Neural cell (in vitro differentiated cells): ENCODE measurements around the gene CNTNAP2. TPM values are rescaled to one million over a fixed set of nuclear protein-coding genes. Genes with fewer than 3 reads are reported as not detected.

ENCODE experiments used
- H2AFZ ChIP-seq: fragments of 200-600, 300-800 bp; sonication (generic), shearing (Covaris generic); 2 replicates; pipeline ENCODE4 v1.6.0; 2014; ENCODE audit warnings: low read depth, mild to moderate bottlenecking, antibody characterized with exemption, low read length, moderate library complexity
- H3F3A ChIP-seq: fragments of 200-600 bp; shearing (Covaris generic); 2 replicates; pipeline ENCODE4 v1.6.1; 2016; ENCODE audit warnings: mild to moderate bottlenecking, moderate library complexity, mixed read lengths, antibody characterized with exemption, low read length; ENCODE audit not compliant: insufficient read depth, poor library complexity, severe bottlenecking
- H3K27ac ChIP-seq: fragments of 200-600, 300-800 bp; sonication (generic), shearing (Covaris generic); 2 replicates; pipeline ENCODE4 v1.5.1; 2014; ENCODE audit warnings: mild to moderate bottlenecking, low read length, moderate library complexity
- H3K27me3 ChIP-seq: fragments of 300-800, 200-600 bp; sonication (generic), shearing (Covaris generic); 2 replicates; pipeline ENCODE4 v1.6.0; 2014; ENCODE audit warnings: mild to moderate bottlenecking, low read depth, low read length, moderate library complexity; ENCODE audit not compliant: insufficient read depth
- H3K36me3 ChIP-seq: fragments of 300-800, 200-600 bp; sonication (generic), shearing (Covaris generic); 2 replicates; pipeline ENCODE4 v1.5.1; 2014; ENCODE audit warnings: mild to moderate bottlenecking, antibody characterized with exemption, low read length, moderate library complexity; ENCODE audit not compliant: insufficient read depth
- H3K4me2 ChIP-seq: fragments of 300-800, 200-600 bp; sonication (generic), shearing (Covaris generic); 2 replicates; pipeline ENCODE4 v1.6.0; 2014; ENCODE audit warnings: mild to moderate bottlenecking, low read length
- H3K4me3 ChIP-seq: fragments of 300-800, 200-600 bp; sonication (generic), shearing (Covaris generic); 2 replicates; pipeline ENCODE4 v1.5.1; 2014; ENCODE audit warnings: mild to moderate bottlenecking, low read length, moderate library complexity
- H3K79me2 ChIP-seq: fragments of 200-600 bp; shearing (Covaris generic); replicated peaks from 2 replicates; pipeline ENCODE4 v1.6.0; 2014; ENCODE audit warnings: mild to moderate bottlenecking, low read length, moderate library complexity; ENCODE audit not compliant: insufficient read depth
- H3K9ac ChIP-seq: fragments of 300-800, 200-600 bp; sonication (generic), shearing (Covaris generic); 2 replicates; pipeline ENCODE4 v1.6.1; 2016; ENCODE audit warnings: mild to moderate bottlenecking, low read length, mixed read lengths
- H3K9me2 ChIP-seq: fragments of 200-600 bp; shearing (Covaris generic); 2 replicates; pipeline ENCODE4 v1.6.1; 2016; ENCODE audit warnings: mild to moderate bottlenecking, low read length, mixed read lengths; ENCODE audit not compliant: insufficient read depth
- H3K9me3 ChIP-seq: fragments of 200-600, 300-800 bp; sonication (generic), shearing (Covaris generic); 2 replicates; pipeline ENCODE4 v1.6.1; 2016; ENCODE audit warnings: mild to moderate bottlenecking, mixed run types, low read length, moderate library complexity, mixed read lengths
- H4K20me1 ChIP-seq: fragments of 200-600 bp; shearing (Covaris generic); 2 replicates; pipeline ENCODE4 v1.6.1; 2016; ENCODE audit warnings: mild to moderate bottlenecking, mixed run types; ENCODE audit not compliant: insufficient read depth
- EP300 ChIP-seq: fragments of 450-650 bp; conservative IDR thresholded peaks from 2 replicates; pipeline ENCODE4 v1.6.1; 2014; ENCODE audit warnings: antibody characterized with exemption, mild to moderate bottlenecking, moderate library complexity; ENCODE audit not compliant: poor library complexity, severe bottlenecking
- EZH2 ChIP-seq: fragments of 200-600, 300-800 bp; shearing (Covaris generic), sonication (generic); IDR thresholded peaks from 2 replicates; pipeline ENCODE4 v1.6.1; 2014; ENCODE audit warnings: antibody characterized with exemption, low read length, borderline replicate concordance, mild to moderate bottlenecking; ENCODE audit not compliant: insufficient read depth, poor library complexity, severe bottlenecking
- MXI1 ChIP-seq: fragments of 450-650 bp; conservative IDR thresholded peaks from 2 replicates; pipeline ENCODE4 v1.6.1; 2014; ENCODE audit warnings: antibody characterized with exemption, mild to moderate bottlenecking; ENCODE audit not compliant: poor library complexity, severe bottlenecking
- POLR2AphosphoS5 ChIP-seq: IDR thresholded peaks from 2 replicates; pipeline ENCODE4 v1.6.1; 2012
- RAD21 ChIP-seq: fragments of 450-650 bp; conservative IDR thresholded peaks from 2 replicates; pipeline ENCODE4 v1.6.1; 2014; ENCODE audit warnings: antibody characterized with exemption, mild to moderate bottlenecking, moderate library complexity
- SMC3 ChIP-seq: fragments of 450-650 bp; conservative IDR thresholded peaks from 2 replicates; pipeline ENCODE4 v1.6.1; 2014; ENCODE audit warnings: antibody characterized with exemption, mild to moderate bottlenecking, moderate library complexity; ENCODE audit not compliant: poor library complexity
- TAF1 ChIP-seq: IDR thresholded peaks from 2 replicates; pipeline ENCODE4 v1.6.1; 2012; ENCODE audit warnings: low read depth
- polyA plus RNA-seq: library from polyadenylated mRNA; depleted of rRNA; stranded (reverse); fragments of >200 nt; gene quantifications from 2 replicates; pipeline ENCODE4 v1.2.3, GENCODE V29; 2014
- TF ChIP-seq, protein P1 (sequence below): IDR thresholded peaks from 2 replicates; pipeline ENCODE4 v1.6.1; 2012; ENCODE audit warnings: borderline replicate concordance
- TF ChIP-seq, protein P2 (sequence below): fragments of 450-650 bp; IDR thresholded peaks from 2 replicates; pipeline ENCODE4 v1.5.1; 2014; ENCODE audit warnings: antibody characterized with exemption, mild to moderate bottlenecking, moderate library complexity; ENCODE audit not compliant: poor library complexity, severe bottlenecking

CNTNAP2 gene
- polyA plus RNA-seq, 1 donor from 2014 or later: 276 TPM

DNA sequence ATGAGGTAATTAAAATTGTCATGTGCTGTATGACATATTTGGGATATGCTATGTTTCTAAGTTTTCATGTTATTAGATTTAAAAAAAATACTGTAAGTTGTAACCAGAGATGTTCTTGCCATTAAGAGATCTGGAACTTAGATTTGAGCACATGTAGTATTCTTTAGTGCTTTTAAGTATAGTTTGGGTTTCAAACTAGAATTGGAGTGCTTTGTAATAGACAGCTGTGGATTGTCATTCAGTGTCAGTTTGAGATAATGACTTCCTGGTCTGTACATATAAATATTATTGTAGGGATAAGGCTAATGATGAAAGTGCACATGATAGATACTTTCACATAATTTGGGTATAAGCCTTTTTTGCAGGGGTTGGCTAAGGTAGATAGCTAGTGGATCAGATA lies 936.2 kb downstream of the CNTNAP2 start:
- Histone ChIP-seq H3K4me3 (no peak overlapping the region), H3K79me2 (no peaks in the 10 kb centered on the region), H3K9ac (no peak overlapping the region), H3K9me3 (no peaks in the 10 kb centered on the region), H2AFZ (no peak overlapping the region), H3K4me2 (no peak overlapping the region), H3K9me2 (no peaks in the 10 kb centered on the region), H3K27me3 (no peaks in the 10 kb centered on the region), H3K27ac (no peak overlapping the region), H4K20me1 (no peaks in the 10 kb centered on the region), H3K36me3 (no peaks in the 10 kb centered on the region), H3F3A (no peaks in the 10 kb centered on the region)
- no peak for TF ChIP-seq POLR2AphosphoS5
- TF ChIP-seq SMC3: no peak
- TF ChIP-seq EP300: no peak
- no peak for TF ChIP-seq TAF1
- TF ChIP-seq MXI1: no peak
- TF ChIP-seq, protein P1, sequence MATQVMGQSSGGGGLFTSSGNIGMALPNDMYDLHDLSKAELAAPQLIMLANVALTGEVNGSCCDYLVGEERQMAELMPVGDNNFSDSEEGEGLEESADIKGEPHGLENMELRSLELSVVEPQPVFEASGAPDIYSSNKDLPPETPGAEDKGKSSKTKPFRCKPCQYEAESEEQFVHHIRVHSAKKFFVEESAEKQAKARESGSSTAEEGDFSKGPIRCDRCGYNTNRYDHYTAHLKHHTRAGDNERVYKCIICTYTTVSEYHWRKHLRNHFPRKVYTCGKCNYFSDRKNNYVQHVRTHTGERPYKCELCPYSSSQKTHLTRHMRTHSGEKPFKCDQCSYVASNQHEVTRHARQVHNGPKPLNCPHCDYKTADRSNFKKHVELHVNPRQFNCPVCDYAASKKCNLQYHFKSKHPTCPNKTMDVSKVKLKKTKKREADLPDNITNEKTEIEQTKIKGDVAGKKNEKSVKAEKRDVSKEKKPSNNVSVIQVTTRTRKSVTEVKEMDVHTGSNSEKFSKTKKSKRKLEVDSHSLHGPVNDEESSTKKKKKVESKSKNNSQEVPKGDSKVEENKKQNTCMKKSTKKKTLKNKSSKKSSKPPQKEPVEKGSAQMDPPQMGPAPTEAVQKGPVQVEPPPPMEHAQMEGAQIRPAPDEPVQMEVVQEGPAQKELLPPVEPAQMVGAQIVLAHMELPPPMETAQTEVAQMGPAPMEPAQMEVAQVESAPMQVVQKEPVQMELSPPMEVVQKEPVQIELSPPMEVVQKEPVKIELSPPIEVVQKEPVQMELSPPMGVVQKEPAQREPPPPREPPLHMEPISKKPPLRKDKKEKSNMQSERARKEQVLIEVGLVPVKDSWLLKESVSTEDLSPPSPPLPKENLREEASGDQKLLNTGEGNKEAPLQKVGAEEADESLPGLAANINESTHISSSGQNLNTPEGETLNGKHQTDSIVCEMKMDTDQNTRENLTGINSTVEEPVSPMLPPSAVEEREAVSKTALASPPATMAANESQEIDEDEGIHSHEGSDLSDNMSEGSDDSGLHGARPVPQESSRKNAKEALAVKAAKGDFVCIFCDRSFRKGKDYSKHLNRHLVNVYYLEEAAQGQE: no peak

DNA sequence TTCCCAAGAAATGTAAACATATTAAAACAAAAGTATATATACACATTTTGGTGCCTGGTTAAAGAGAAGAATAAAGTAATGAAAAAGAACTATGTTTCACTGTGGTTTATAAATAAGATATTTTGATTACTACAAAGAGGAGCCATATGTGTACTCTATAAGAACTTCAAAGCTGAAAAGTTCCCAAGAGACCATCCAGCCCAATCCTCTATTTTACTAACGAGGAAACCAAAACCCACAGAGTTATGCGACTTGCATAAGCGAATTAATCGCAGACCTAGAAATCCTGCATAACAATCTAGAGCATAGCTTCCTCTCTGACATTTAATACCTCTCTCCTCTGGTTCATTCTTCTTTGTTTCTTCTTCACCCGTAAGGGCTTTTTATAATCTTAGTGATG lies 937.1 kb downstream of the CNTNAP2 start:
- Histone ChIP-seq H3K4me2 (no peak overlapping the region), H3K9me2 (no peaks in the 10 kb centered on the region), H3K36me3 (no peaks in the 10 kb centered on the region), H3K9me3 (no peaks in the 10 kb centered on the region), H3F3A (no peaks in the 10 kb centered on the region), H3K4me3 (no peak overlapping the region), H3K27ac (no peak overlapping the region), H4K20me1 (no peaks in the 10 kb centered on the region), H2AFZ (no peak overlapping the region), H3K9ac (no peak overlapping the region), H3K79me2 (no peaks in the 10 kb centered on the region), H3K27me3 (no peaks in the 10 kb centered on the region)
- no peak for TF ChIP-seq POLR2AphosphoS5

DNA sequence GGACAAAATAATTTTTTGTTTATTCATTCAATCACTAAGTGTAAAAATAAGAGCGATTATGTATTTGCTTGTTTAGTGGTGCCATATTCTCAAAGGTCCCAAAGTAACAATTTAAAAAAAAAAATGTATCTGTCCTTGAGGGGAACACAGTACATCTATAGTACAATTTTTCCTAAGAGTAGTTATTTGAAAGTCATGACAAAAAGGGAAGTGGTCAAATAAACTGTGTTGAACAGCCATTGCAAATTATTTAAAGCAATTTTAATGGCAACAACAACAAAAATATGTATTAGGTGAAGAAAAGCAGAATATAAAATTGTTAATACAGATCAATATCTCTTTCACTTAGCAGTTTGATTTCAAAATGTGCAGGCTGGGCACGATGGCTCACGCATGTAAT lies 943.5 kb downstream of the CNTNAP2 start:
- no peak overlapping the region for H3K27ac ChIP-seq
- H3K4me2 ChIP-seq: no peak overlapping the region

More for the DNA sequence above, 943.5 kb downstream of the CNTNAP2 start:
- Histone ChIP-seq H3K9ac (no peak overlapping the region), H3K36me3 (no peaks in the 10 kb centered on the region), H3K79me2 (no peaks in the 10 kb centered on the region), H2AFZ (no peak overlapping the region), H3K27me3 (no peaks in the 10 kb centered on the region), H4K20me1 (no peaks in the 10 kb centered on the region), H3F3A (no peaks in the 10 kb centered on the region), H3K4me3 (no peak overlapping the region), H3K9me2 (no peaks in the 10 kb centered on the region), H3K9me3 (no peaks in the 10 kb centered on the region)
- no peak for TF ChIP-seq MXI1
- TF ChIP-seq RAD21: no peak
- TF ChIP-seq, protein P2, sequence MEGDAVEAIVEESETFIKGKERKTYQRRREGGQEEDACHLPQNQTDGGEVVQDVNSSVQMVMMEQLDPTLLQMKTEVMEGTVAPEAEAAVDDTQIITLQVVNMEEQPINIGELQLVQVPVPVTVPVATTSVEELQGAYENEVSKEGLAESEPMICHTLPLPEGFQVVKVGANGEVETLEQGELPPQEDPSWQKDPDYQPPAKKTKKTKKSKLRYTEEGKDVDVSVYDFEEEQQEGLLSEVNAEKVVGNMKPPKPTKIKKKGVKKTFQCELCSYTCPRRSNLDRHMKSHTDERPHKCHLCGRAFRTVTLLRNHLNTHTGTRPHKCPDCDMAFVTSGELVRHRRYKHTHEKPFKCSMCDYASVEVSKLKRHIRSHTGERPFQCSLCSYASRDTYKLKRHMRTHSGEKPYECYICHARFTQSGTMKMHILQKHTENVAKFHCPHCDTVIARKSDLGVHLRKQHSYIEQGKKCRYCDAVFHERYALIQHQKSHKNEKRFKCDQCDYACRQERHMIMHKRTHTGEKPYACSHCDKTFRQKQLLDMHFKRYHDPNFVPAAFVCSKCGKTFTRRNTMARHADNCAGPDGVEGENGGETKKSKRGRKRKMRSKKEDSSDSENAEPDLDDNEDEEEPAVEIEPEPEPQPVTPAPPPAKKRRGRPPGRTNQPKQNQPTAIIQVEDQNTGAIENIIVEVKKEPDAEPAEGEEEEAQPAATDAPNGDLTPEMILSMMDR: no peak
- no peak for TF ChIP-seq TAF1
- TF ChIP-seq SMC3: no peak
- TF ChIP-seq EP300: no peak
- TF ChIP-seq, protein P1: no peak
- TF ChIP-seq EZH2: no peak
- TF ChIP-seq POLR2AphosphoS5: no peak
